RWPE2 (cell line): ENCODE results near the gene WDR70.
"Not testable (repeated sequence)": the region's sequence is repeated elsewhere in the genome, so short reads cannot be mapped to it uniquely, and the experiment has no call there.

ENCODE experiments used
- ATAC-seq: fragments of 200-7000 bp; cut with Tn5 transposase; 3 replicates; pipeline ENCODE4 v1.9.1; 2021; ENCODE audit warnings: low read depth
- DNase-seq: peaks from one replicate; pipeline ENCODE4 v3.0.0-alpha.2; 2020; ENCODE audit warnings: low spot score
- H3K27ac ChIP-seq: fragments of 450-650 bp; 2 replicates; pipeline ENCODE4 v1.5.1; 2017; ENCODE audit warnings: mild to moderate bottlenecking; ENCODE audit not compliant: poor library complexity, severe bottlenecking
- H3K27me3 ChIP-seq: fragments of 250-450 bp; sonication (Bioruptor Pico); 2 replicates; pipeline ENCODE4 v1.5.1; 2021; ENCODE audit warnings: mild to moderate bottlenecking, moderate library complexity; ENCODE audit not compliant: insufficient read depth, poor library complexity, severe bottlenecking
- H3K36me3 ChIP-seq: fragments of 250-450 bp; sonication (Bioruptor Pico); 2 replicates; pipeline ENCODE4 v1.5.1; 2020; ENCODE audit warnings: low read depth, mild to moderate bottlenecking, moderate library complexity
- H3K4me1 ChIP-seq: fragments of 250-450 bp; sonication (Bioruptor Pico); 2 replicates; pipeline ENCODE4 v1.5.1; 2021; ENCODE audit warnings: mild to moderate bottlenecking, moderate library complexity; ENCODE audit not compliant: insufficient read depth, poor library complexity, severe bottlenecking
- H3K4me3 ChIP-seq: fragments of 250-450 bp; sonication (Bioruptor Pico); 2 replicates; pipeline ENCODE4 v1.5.1; 2021; ENCODE audit warnings: mild to moderate bottlenecking, moderate library complexity; ENCODE audit not compliant: severe bottlenecking
- H3K9me3 ChIP-seq: fragments of 250-450 bp; sonication (Bioruptor Pico); 2 replicates; pipeline ENCODE4 v1.5.1; 2021; ENCODE audit warnings: mild to moderate bottlenecking, moderate library complexity; ENCODE audit not compliant: severe bottlenecking
- CTCF ChIP-seq: fragments of 450-650 bp; IDR thresholded peaks from one replicate; pipeline ENCODE4 v1.5.1; 2017; ENCODE audit warnings: mild to moderate bottlenecking, moderate library complexity; ENCODE audit not compliant: poor library complexity, severe bottlenecking

Gene WDR70

GRCh38 chr5:37463191-37464051 is 84.3 kb downstream of the WDR70 start:
- not testable (repeated sequence) for H3K4me3 ChIP-seq, H3K27ac ChIP-seq, H3K9me3 ChIP-seq, DNase-seq, H3K27me3 ChIP-seq, H3K4me1 ChIP-seq, ATAC-seq, H3K36me3 ChIP-seq

- not testable (repeated sequence) for H3K27me3 ChIP-seq, H3K9me3 ChIP-seq, H3K36me3 ChIP-seq, H3K4me3 ChIP-seq, H3K4me1 ChIP-seq, DNase-seq, H3K27ac ChIP-seq, ATAC-seq
Observed at GRCh38 chr5:37464581-37464980, 85.5 kb downstream of the WDR70 start.

- ATAC-seq, H3K9me3 ChIP-seq, H3K36me3 ChIP-seq, H3K27ac ChIP-seq, H3K27me3 ChIP-seq, H3K4me1 ChIP-seq, H3K4me3 ChIP-seq, DNase-seq: not testable (repeated sequence)
Observed at GRCh38 chr5:37469383-37469782, 90.3 kb downstream of the WDR70 start.

- no peaks in the 10 kb centered on the region for H3K9me3 ChIP-seq
- DNase-seq (no peak), ATAC-seq (no peak)
- no peak for TF ChIP-seq CTCF
- H3K27me3 ChIP-seq, result no peaks in the 10 kb centered on the region
- no peaks in the 10 kb centered on the region for H3K4me1 ChIP-seq
- H3K36me3 ChIP-seq, result no peaks in the 10 kb centered on the region; the same call in 1 of the 2 replicates
- no peak overlapping the region for H3K4me3 ChIP-seq
- no peak overlapping the region for H3K27ac ChIP-seq
Observed at GRCh38 chr5:37471666-37472197, 92.6 kb downstream of the WDR70 start.

- Histone ChIP-seq H3K36me3 (peaks cover 15% of the 10 kb centered on the region), H3K4me3 (no peak overlapping the region), H3K27ac (no peak overlapping the region), H3K27me3 (no peaks in the 10 kb centered on the region), H3K4me1 (no peaks in the 10 kb centered on the region), H3K9me3 (no peaks in the 10 kb centered on the region)
- TF ChIP-seq CTCF, result no peak
- ATAC-seq, result no peak
- DNase-seq, result no peak
Observed at GRCh38 chr5:37477426-37477825, 98.3 kb downstream of the WDR70 start.

- no peak for DNase-seq
- H3K9me3 ChIP-seq, result no peaks in the 10 kb centered on the region
Observed at GRCh38 chr5:37478121-37478894, 99.2 kb downstream of the WDR70 start.

GRCh38 chr5:37481395-37481794 is 102.3 kb downstream of the WDR70 start:
- ATAC-seq, H3K9me3 ChIP-seq, H3K27me3 ChIP-seq, H3K4me3 ChIP-seq, DNase-seq, H3K4me1 ChIP-seq, H3K27ac ChIP-seq: not testable (repeated sequence)
- H3K36me3 ChIP-seq, result peaks cover 15% of the 10 kb centered on the region

More at GRCh38 chr5:37478121-37478894, 99.2 kb downstream of the WDR70 start:
- TF ChIP-seq CTCF, result no peak
- peaks cover 15% of the 10 kb centered on the region for H3K36me3 ChIP-seq
- H3K4me3 ChIP-seq, result no peak overlapping the region
- H3K27ac ChIP-seq, result no peak overlapping the region
- H3K27me3 ChIP-seq, result no peaks in the 10 kb centered on the region
- ATAC-seq, result no peak
- no peaks in the 10 kb centered on the region for H3K4me1 ChIP-seq
